HG02938 (cell line): Measurements from ENCODE around the gene PTPRJ.

ENCODE experiments used
- ATAC-seq: cut with Tn5 transposase; IDR thresholded peaks from one replicate; pipeline ENCODE4 v1.9.1; 2021; ENCODE audit warnings: mild to moderate bottlenecking, moderate library complexity; ENCODE audit not compliant: unreplicated experiment

Gene PTPRJ

DNA sequence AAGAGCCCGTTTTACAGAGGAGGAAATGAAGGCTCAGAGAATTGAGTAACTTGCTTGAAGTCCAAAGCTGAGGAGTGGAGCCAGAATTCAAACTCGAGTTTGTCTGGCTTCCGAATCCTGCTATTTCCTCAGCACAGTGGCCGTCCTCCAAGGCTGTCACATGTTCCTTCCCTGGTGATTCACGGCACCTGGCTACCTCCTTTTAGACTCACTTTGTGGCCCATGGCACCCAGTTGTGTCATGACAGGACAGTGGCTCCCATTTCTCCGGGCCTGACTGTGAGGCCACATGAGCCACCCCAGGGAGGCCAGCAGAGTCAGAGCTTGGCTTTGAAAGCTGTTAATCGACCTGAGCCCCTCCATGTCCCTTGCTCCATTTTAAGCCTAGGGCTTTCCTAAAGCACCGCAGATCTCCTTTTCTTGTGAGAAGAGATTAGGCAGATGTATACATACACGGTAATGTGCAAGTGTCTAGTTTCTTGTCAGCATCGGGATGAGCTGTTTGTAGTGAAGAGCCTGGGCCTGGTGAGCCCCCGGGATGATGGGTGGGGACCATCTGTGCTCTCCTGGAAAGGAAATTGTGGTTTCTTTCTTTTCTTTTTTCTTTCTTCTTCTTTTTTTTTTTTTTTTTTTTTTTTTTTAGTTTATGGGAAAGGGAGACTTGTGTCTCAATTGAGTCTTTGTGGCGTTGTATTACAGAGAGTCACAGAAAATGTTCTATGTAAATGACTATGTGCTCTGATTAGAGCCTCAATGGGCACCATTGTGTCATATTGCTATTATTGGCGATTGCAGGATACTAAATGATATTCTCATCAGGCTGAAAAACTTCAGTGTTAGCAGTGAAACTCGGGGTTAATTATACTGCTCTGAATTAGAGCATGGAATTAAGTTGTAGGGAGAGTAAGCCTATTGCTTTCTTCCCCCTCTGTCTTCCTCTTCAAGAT is 54.8 kb downstream of the PTPRJ start:
- no peak for ATAC-seq

DNA sequence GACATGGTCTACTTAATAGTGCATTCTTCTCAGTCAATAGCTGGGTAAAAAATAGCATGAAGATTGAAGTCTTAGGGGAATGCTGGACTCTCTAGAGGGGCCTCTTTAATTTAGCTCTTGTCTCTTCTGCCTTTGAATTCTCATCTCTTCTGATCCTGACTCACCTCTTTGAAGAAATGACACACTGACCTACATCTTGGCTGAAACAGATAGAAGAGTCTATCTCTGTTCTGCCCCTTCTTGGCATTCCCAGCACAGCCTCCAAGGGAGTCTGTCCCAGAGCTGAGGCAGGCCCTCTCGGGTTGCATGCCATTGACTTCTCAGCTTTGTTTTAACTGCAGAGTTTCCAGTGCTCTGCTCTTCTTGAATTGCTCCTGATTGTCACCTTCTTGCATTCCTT is 55.7 kb downstream of the PTPRJ start:
- no peak for ATAC-seq

DNA sequence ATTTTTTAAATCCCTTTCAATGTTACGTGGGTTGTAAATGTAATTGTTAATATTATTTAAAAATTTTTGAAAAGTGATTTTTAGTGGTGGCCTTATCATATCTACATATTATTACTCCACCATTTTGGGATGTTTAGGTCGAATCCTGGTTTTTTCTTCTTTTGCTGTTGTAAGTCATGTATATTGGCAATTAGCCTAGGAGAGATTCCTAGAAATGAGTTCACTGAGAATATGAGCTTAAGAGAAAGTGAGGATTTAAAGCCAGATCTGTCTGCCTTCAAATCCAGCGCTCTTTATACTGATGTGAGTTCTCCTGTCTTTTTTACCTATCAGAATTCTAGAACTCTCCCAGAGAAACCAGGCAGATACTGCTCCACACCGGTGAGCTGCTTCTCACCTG is 56.1 kb downstream of the PTPRJ start:
- ATAC-seq = no peak

GRCh38 chr11:48037709-48038468 is 57.5 kb downstream of the PTPRJ start:
- no peak for ATAC-seq

- ATAC-seq = no peak
These were observed 60.6 kb downstream of the PTPRJ start for GRCh38 chr11:48040830-48041444.

DNA sequence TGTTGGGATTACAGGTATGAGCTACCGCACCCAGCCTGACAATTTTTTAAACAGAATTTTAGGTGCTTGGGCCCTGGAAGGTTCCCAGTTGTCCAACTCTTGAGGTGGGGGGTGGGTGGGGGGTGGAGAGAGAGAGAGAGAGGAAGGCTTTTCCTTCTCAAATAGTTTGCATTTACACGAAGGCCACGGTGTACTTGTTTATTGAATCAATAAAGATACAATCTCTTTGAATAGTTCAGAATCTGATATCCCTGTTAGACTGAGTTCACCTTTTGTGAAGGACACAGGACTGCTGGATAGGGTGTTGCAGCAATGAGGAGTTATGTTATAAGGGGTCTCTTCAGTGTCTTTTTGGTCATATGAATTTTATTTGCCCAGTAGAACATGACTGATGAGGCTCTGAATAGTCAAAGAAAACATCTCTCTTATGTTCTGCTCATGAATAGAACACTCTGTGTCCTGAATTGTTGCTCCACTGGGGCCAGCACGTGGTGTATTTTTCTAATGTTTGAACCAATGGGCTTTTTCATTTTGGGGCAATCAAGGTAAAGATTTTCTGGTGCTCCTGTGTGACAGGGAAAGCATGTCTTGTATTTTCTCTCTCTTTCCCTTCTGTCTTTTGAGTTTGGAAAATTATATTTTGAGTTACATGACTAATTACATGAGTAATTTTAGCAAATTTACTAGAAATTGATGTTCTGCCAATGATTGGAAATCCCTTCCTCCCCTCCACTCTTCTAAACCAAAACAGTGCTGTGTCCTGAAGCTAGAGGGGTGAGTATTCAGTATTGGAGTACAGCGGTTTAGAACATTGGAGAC is 61.7 kb downstream of the PTPRJ start:
- ATAC-seq = no peak

DNA sequence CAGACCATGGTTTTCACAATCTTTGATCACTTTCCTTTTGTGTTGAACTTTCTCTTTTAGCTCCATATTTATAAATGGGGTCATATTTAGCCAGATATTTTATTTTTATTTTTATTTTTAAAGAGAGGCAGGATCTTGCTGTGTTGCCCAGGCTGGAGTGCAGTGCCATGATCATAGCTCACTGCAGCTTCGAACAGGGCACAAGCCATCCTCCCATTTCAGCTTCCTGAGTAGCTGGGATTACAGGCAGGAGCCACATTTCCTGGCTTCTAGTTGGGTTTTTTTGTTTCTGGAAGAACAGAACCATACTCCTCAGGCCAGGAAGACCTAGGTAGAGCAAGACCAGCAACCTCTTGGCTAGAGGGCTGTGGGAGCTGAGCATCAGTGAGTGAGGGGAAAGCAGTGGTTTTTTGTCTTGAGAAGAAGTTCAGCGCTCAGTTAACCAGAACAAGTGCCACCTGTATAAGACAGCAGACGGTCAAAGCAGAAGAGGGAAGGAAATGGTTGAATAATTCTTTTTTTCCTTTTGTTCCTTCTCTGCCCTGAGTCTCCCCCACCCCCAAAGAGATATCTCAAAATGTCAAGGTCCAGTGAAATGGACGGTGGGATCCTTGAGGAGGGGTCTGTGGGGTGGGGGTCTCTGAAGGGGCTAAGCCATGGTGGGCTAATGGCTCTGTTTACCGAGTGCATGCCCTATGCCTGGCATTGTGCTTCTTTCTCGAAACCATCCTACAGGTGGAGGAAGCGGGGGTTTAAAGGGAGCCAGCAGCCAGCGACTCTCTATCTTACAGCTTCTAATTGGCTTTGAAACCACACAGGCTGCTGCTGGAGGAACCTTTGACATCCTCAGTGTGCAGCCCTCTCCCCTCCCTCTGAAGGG is 63.0 kb downstream of the PTPRJ start:
- no peak for ATAC-seq

DNA sequence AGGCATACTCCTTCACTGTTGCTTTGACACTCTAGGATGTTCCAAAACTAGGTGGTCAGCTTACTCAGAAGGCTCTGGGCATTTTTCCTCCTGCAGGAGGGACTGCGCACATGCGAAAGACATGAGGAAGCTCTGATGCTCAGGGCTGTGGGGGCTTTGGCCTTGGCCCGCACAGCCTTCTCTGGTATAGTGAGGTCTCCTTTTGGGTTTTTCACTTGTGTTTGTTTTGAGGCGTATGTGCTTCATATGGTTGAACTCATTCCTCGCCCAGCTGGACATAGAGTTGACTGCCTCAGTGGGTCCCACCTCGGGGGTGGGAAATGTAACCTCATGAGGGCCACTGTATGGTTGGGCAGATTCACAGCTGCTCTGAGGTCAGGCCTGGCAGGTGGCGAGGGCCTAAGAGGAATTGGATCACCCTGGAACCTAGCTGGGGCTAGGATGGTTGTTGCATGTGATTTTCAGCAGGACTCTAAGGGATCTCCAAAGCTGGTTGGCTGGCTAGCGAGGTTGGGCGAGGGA is 63.7 kb downstream of the PTPRJ start:
- ATAC-seq = no peak

DNA sequence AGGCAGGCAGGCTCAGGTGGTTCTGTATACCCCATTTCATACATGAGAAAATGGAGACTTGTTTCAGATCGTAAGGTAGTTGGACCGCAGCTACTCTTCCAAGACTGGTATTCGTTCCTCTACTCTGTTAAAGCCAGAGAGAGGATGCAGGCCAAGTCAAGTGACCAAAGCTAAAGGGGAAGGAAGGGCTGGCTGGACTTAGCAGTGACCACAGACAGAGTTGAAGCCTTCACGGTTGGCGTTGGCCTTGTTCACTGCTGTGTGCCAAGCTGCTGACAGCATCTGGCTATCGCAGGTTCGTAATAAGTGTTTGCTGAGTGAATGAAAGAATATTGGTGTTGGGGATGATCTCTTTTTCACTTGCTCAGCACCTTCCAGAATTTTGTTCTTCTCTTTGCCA is 64.2 kb downstream of the PTPRJ start:
- ATAC-seq = no peak

- no peak for ATAC-seq
These were observed 65.2 kb downstream of the PTPRJ start for GRCh38 chr11:48045536-48045935.

GRCh38 chr11:48047616-48048015 is 67.3 kb downstream of the PTPRJ start:
- ATAC-seq = no peak

DNA sequence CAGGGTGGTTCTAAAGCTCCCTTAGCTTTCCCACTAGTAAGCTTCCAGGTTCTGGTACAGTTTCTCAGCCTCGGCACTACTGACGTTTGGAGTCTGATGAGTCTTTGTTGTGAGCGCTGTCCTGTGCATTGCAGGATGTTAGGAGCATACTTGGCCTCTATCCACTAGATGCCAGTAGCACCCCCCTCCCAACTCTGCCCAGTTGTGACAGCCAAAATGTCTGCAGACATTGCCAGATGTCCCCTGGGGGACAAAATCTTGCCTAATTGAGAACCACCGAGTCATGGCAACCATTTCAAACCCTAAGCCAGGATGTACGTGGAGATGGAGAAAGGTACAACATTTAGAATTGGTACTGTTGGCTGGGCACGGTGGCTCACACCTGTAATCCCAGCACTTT is 68.7 kb downstream of the PTPRJ start:
- ATAC-seq = no peak

GRCh38 chr11:48050304-48050703 is 69.9 kb downstream of the PTPRJ start:
- ATAC-seq = no peak

DNA sequence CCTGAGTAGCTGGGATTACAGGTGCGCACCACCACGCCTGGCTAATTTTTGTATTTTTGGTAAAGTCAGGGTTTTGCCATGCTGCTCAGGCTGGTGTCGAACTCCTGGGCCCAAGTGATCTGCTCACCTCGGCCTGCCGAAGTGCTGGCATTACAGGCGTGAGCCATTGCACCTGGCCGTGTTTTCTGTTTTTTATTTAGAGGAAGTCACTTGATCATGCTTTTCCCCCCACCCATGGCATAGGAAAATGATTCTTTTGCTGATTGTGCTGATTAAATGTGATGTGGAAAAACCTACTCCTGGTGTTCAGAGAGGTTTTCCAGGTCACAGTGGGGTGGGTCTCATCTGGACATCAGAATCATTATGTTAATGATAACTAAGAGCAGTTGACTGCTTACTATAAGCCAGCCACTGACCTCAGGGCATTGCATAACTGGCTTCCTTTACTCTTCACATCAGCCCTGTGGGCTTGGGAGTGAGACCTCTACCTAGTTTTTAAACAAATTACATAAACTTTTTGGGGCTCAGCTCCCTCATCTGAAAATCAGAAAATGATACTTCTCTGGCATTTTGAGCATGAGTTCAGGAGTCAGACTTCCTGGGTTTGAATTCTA is 71.0 kb downstream of the PTPRJ start:
- ATAC-seq = no peak

GRCh38 chr11:48052183-48053044 is 72.1 kb downstream of the PTPRJ start:
- no peak for ATAC-seq

GRCh38 chr11:48054994-48055291 is 74.6 kb downstream of the PTPRJ start:
- ATAC-seq = no peak

DNA sequence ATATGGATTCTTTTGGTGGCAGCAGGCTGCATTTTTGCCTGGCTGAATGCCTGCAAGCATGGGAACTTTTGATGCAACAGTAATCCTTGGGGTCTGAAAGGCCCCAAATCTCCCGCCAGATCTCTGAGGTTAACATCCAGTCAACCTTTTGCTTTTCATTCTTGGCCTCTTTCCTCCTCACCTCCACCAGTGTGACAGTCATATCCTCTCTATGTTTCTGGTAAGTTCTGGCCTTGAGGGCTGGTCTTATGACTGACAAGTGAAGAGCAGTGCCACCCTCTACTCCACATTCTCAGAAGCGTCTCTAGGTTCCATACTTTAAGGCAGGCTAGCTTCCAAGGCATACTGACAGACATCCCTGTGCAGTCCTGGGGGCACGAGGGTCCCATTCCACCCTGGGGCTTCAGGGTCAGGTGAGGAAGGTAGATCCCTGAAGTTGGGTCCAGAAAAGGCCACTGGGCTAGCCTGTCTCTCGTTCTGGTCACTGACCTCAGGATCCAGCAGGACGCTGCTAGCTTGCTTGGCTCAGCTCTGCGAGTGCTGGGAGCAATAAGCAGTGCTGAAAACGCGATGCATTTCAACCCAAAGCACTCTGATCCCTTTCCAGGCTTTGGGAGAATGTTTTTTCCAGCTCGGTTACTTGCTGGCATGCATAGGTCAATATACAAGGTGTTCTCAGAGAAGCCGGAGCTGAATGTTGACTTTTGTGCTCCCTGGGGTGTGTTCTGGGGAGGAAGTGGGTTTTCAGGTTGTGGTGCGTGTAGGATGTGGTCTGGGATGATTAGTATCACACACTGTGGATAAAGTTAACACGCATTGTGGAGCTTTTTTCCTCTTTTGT is 75.2 kb downstream of the PTPRJ start:
- no peak for ATAC-seq
